Medulla oblongata (tissue), 1 donor: ENCODE data around the gene HSP90AB1.
"Not testable (repeated sequence)": the region's sequence is repeated elsewhere in the genome, so short reads cannot be mapped to it uniquely, and the experiment has no call there.

Experiments
- DNase-seq: peaks from one replicate; pipeline ENCODE4 v3.0.0-alpha.2; 2015; ENCODE audit errors: extremely low spot score

Gene HSP90AB1

DNA sequence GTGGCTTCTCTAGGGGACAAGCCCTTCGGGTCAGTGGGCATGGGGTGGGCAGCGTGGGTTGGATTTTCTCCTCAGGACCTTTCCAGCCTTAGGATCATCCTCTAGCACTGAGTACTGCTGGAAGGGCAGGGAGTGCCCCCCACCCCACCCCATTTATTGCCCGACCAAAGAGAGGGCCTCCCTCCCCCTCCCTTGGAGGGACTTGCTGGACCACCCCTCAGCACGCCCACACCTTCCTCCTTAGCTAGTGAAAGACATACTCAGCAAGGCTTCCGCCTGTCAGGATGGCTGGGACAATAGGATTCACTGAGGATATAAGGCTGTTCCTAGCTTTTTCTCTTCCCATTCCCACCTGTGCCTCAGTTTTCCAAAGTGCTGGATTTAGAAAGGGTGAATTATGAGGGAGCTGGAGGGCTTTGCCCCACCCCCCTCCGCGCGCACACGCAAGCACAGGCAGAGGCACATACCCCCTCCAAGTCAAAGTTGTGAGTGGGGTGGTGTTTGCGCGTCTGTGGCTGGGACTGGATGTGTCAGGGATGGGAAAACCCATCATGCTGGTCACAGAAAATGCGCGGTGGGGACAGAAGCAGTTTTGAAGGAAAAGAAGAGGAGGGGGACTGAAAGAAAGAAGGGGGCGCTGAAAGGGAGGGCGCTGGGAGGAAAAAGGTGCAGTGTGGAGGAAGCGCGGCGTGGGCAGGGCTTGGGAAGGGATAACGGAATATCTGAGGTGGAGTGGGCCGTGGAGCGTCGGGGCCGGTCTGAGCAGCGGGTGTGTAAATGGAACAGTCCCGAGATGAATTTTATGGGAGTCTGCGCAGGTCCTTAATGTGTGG is 24.2 kb upstream of the HSP90AB1 start:
- no peak for DNase-seq

DNA sequence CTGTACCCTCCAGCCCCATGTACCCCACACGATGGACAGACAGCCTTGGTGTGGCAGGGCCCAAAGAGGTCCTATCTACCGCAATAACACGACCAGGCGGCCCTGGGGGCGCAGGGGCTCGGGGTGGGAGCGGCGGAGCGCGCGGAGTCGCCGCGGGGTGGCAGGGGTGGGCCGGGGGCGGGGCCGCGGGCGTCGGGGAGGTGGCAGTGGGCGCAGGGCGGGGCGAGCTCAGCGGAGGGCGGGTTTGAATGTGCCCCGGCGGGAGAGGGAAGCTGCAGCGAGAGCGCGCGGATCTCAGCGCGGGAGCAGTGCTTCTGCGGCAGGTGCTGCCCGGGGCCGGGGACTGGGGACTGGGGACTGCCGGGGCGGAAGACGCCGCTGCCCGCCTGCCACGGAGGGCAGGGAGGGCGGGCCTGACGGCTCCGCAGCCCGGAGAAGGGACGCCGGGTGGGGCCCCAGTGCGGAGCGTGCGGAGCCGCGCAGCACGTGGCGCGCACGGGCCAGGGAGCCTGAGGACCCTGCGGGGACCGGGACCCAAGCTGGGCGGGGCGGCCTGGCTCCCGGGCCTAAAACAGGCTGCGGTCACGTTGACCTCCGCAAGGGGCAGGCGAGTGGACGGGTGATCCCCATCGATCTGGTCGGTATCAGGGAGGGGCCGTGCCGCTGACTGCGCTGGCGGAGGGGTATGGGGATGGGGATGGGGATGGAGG is 23.4 kb upstream of the HSP90AB1 start, which contains the start of gene SLC29A1:
TSS of gene SLC29A1 (plus strand) at position 277 of the 710 bp plus-strand sequence. CDS start 3,719 bp downstream, outside the sequence.
- DNase-seq, result peak; percentile 63

DNA sequence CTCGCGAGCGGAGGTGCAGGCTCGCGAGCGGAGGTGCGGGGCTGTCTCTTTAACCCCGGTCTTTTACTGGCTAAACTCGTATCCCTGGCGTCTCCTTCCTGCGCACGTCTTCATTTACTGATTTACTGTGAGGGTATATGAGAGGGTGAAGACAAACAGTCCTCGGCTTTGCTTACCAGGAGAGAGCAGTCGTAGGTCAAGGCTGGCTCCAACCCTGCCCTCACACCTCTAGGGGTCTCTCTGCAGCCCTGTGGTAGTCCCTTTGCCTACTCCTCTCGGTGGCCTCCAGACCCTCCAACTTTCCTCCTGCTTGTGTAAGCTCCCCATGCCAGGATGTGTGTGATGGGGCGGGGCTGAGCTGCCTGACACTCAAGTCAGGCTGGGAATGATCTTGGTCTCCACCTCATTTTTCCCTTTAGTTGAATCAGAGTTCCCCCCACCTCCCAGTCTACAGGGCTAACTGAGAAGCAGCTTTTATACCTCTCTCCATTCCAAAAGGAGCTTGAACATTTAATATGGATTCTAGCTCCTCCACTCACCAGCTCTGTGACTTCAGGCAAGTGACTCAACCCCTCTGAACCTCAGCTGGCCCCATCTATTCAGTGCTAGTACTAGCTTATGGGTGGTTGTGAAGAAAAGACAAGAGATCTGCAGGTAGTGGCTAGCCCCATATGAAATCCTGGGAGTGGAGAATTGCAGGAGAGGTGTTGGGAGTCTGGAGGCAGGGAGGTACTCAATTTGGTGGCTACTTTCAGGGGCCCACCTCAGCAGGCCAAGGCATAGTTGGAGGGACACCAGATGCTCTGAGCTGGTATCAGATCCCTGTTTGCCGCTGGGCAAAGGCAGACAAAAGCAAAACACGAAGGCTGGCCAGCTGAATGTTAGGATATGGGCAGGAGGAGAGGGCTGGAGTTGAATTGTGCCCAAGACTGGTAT is 22.6 kb upstream of the HSP90AB1 start:
- no peak for DNase-seq

DNA sequence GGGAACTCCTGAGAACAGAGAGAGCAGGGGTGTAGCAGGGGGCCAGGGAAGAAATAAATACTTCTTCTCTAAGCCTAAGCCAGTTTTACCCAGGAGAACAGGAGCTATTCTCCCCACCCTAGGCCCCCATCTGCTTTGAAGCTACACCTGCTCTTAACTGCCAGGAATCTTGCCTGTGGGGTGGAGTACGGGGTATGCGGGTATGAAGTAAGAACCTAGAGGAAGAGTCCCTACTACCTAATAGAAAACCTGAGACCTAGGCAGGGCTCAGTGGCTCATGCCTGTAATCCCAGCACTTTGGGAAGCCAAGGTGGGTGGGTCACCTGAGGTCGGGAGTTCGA is 22.0 kb upstream of the HSP90AB1 start:
- no peak for DNase-seq

DNA sequence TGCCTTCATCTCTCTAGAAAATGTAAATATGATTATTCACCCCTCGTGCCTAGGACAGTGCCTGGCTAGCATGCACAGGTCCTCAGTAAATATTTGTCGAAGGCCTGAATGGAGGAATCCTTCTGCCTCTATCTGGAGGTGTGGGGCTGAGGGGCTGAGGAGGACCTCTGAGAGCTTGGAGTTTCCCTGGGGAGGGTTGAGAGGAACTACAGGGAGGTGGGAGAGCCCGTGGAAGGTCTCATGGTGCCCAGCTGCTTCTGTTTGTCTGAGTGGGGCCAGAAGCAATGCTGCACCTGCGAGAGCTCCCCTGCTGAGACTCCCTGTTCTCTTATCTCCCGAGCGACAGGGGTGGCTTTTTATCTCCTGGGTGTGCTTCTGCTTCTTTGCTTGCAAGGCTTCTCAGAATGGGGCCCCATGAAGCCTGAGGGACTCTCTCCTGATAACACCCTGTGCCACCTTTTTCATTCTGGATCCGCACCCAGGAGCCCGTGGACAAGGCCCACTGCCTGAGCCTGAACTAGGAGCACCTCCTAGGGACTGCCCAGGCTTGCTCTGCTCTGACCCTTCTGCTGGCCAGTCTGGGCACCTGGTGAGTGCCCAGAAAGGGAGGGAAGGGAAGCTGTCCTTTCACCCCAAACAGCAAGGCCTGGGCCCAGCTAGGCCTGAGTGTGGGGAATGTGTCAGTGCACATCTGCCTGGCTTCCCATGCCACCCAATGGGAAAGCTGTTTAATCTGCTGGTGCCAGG is 21.1 kb upstream of the HSP90AB1 start:
- no peak for DNase-seq

DNA sequence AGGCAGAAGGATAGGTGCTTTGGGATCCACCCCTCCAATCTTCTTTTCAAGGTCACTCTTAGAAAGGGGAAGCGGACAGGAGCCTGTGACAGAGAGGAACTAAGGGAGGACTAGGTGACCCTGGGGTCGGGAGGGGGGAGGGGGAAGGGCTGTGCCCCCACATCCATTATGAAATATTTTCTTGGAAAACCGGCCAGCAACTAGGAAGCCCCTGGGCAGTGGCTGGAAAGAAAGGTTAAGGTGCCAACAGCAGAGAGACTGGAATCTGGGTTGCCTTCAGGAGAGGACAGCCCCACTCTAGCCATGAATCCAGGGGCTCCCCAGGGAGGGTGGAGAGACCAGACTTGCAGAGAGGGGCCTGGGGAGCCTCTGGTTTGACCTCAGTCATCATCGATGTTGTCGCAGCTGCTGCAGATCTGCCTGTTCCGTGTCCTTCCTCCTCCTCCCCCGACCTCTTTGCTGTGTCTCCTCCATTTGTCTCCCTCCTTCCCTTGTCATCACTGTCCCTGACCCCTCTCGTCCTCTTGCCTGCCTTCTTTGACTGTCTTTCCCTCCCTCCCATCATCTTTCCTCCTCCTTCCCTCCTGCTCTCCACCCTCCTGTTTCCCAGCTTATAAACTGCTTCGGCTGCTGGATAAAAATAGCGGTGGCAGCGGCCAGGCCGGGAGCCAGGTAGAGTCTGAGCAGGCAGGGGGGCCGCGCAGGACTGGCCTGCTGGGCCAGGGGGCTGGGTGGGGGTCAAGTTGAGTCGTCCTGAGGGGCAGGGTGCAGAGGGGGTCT is 20.3 kb upstream of the HSP90AB1 start:
- no peak for DNase-seq

DNA sequence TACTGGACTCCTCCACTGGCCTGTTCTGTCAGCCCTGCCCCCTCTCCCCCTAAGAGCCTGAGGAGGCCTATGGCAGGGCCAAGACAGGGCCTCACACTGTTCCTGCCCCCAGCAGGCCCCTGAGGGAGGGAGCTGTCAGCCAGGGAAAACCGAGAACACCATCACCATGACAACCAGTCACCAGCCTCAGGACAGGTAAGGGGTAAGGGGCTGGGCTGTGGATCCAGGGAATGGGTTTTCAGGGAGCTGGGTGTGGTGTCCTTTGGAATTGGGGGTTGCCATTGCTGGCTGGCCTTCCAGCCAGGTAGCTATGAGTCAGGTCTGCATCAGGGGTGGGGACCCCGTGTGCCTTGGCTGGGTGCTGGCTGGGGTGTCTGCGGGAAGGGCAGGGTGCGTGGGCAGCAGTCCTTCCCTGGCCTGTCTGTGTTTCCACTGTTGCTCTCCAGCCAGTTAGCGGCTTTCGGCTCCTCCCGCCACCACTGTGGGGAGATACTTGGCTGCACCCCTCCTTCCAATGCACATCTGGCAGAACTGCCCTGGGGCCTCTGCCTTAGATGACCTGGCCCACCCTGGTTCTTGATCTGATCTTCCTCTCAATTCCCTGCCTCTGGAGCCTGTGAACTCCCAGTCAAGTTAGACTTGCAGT is 19.6 kb upstream of the HSP90AB1 start:
- DNase-seq, result no peak

DNA sequence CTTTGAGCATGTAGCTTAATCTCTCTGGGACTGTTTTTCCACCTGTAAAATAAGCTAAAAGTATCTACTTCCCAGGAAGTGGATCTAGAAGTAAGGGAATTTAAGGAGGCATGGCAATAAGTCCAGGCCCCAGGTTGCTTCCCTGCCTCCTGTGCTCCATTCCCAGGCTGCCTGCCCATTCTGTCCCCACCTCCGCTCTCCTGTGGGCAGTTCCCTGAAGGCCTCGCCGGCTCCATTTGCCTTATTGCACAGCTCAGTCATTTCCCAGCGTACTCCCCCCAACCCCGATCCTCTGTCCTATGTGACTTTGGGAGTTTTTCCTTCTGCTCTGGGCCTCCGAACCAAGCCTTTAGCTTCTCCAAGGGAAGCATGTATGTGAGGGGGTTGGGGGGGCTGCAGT is 18.9 kb upstream of the HSP90AB1 start:
- DNase-seq, result no peak

DNA sequence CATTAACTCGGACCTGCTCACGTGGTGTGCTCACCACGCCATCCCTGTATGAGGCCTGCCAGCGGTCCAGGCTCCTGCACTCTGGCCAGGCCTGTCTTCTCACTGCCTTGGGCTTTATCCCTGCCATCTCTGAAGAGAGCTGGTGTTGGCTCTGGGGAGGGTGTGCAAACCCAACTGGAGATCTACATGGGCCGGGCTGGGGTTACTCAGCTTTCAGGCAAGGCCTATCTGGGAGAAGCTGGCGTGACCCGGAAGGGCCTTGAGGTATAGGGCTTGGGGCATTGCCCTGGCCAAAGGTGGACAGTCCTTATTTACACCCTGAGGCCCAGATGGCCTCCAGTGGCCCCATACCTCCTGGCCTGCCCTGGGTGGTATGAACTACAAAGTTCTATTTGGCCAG is 18.5 kb upstream of the HSP90AB1 start:
- DNase-seq, result no peak

DNA sequence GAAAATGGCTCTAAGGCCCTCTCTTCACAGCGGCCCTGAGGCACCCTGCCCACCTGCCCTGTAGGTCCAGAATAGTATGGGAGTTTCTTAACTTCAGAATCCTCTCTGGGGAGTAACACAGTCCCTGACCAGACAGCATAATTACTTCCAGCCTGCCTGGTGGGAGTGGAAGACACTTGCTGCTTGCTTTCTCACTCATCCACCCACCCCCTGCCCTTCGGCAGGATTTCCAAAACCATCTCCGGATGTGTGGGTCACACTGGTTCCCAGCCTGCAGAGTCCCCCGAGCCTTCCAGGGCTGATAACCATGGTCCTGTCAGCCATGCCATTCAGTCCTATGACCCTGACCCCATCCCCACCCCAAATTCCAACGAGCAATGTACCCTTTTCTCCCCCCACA is 18.1 kb upstream of the HSP90AB1 start:
- no peak for DNase-seq

DNA sequence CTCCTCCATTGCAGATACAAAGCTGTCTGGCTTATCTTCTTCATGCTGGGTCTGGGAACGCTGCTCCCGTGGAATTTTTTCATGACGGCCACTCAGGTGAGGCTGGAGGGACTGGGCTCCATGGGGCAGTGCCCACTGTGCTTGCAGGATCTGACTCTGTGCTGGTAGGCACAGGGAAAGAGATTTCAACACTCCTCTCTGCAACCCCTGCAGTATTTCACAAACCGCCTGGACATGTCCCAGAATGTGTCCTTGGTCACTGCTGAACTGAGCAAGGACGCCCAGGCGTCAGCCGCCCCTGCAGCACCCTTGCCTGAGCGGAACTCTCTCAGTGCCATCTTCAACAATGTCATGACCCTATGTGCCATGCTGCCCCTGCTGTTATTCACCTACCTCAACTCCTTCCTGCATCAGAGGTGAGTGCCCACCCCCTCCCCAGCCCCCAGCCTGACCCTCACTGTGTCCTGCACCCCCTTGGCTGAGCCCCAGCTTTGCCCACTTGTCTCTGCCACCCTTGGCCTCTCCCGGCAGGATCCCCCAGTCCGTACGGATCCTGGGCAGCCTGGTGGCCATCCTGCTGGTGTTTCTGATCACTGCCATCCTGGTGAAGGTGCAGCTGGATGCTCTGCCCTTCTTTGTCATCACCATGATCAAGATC is 17.4 kb upstream of the HSP90AB1 start:
- no peak for DNase-seq

DNA sequence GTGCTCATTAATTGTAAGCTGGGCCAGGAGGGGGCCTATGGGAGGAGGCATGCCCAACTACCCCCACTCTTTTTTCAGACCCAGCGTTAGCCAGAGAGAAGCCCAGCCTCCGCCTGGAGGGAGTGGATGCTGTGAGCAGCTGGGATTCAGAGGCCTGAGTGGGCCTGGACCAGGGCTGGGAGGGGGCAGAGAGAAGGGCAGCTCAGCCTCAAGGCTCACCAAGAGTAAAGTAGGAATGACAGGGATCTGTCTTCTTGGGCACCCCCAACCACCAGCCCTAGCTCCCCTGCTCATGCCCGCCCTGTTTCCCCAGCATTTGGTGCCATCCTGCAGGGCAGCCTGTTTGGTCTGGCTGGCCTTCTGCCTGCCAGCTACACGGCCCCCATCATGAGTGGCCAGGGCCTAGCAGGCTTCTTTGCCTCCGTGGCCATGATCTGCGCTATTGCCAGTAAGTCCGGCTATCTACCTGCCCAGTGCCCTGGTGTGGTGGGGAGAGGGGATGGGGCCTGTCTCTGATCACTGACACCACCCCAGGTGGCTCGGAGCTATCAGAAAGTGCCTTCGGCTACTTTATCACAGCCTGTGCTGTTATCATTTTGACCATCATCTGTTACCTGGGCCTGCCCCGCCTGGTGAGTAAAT is 16.7 kb upstream of the HSP90AB1 start:
- no peak for DNase-seq

DNA sequence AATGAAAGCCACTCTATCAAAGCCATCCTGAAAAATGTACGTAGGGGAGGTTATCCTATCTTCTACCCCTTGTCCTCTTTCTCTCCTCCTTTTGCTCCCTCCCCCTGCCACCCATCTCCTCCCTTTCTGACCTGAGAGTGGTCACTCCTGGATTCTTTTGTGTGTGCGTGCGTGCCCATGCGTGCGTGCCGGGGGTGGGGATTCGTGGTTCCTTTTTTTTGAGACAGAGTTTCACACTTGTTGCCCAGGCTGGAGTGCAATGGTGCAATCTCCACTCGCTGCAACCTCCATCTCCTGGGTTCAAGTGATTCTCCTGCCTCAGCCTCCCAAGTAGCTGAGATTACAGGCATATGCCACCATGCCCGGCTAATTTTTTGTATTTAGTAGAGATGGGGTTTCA is 15.5 kb upstream of the HSP90AB1 start:
- not testable (repeated sequence) for DNase-seq

DNA sequence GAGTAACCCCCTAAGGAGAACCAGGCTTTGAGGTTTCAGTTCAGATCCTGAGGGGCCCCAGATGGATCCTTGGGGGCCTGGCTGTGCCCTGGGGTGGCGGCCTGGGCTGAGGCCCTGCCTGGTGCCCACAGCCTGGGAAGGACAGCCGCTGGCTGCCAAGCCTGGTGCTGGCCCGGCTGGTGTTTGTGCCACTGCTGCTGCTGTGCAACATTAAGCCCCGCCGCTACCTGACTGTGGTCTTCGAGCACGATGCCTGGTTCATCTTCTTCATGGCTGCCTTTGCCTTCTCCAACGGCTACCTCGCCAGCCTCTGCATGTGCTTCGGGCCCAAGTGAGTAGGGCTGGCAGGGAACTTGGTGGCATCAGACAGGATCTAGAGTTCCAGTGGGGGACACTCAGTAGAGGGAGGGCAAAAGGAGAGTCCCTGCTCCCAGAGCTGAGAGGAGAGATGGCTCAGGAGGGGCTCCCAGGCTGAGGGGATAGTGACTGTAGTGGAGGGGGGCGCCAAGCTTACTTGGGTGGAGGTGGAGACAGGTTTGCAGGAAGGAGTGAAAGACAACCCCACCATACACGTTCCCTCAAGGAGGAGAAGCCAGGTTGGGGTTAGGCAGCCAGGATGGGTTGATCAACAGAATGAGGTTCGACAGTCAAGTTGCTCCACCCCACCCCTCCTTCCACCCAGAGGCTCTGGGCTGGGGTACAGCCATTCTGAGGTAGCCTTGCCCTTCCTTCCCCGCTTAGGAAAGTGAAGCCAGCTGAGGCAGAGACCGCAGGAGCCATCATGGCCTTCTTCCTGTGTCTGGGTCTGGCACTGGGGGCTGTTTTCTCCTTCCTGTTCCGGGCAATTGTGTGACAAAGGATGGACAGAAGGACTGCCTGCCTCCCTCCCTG is 14.0 kb upstream of the HSP90AB1 start:
- no peak for DNase-seq

DNA sequence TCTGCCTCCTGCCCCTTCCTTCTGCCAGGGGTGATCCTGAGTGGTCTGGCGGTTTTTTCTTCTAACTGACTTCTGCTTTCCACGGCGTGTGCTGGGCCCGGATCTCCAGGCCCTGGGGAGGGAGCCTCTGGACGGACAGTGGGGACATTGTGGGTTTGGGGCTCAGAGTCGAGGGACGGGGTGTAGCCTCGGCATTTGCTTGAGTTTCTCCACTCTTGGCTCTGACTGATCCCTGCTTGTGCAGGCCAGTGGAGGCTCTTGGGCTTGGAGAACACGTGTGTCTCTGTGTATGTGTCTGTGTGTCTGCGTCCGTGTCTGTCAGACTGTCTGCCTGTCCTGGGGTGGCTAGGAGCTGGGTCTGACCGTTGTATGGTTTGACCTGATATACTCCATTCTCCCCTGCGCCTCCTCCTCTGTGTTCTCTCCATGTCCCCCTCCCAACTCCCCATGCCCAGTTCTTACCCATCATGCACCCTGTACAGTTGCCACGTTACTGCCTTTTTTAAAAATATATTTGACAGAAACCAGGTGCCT is 13.3 kb upstream of the HSP90AB1 start:
- no peak for DNase-seq

DNA sequence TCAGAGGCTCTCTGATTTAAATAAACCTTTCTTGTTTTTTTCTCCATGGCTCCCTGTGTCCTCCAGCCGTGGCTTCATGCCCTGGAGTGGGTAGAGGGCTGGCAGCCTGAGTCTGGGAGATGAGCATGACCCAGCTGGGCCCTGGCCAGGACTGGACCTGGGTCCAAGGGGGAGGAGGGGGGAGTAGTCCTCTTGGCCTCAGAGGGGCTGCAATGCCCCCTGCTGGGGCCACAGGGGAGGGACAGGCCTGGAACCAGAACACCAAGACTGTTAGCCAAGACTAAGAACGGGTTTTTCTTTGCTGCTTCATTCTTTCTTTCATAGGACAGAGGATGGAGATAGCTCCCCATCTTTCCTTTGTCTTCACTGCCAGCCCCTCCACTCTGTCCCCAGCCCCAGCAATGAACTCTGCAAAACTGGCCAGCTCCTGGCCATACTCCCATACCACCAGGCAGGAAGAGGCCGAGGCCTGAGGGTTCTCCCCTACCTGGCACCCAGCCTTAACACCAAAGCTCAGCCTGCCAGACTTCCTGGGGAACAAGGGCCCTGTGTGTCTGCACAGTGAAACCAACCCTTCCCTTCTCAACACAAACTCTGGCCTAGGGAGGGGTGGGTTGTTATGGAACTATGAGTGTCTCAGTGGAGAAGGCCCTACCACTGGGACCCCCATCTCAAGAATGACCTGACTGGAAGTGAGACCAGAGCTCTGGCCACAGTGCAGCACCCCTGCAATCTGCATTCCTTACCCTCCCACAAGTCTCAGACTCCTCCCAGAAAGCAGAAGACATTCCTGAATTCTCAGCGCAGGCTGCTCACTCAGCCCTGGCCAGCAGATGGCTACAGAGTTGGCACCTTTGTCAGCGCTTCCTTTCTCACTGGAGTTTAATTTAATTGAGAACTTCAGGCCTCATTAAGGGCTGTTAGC is 12.5 kb upstream of the HSP90AB1 start:
- DNase-seq, result peak; percentile 95

DNA sequence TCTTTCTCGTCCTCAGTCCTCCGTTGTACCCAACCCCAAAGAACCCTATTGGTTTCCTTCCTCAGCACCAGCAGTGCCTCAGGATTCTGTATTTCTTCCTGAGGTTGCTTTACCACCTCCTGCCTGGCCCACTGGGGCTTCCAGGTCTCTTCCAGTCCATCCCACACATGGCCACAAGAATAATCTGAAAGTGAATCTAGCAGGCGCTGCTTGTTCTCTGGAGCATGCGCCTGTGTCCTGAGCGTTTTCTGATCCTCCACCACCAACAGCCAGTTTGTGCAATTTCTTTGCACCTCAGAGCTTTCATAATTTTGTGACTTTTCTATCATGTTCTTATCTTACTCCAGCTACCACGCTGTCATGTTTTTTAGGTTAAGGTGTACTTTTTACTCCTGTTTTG is 11.6 kb upstream of the HSP90AB1 start:
- no peak for DNase-seq
